GM21576 (cell line): ENCODE results near the gene SMG6.

ENCODE experiments used
- ATAC-seq: cut with Tn5 transposase; IDR thresholded peaks from one replicate; pipeline ENCODE4 v1.9.1; 2021; ENCODE audit warnings: mild to moderate bottlenecking, moderate library complexity; ENCODE audit not compliant: unreplicated experiment

The SMG6 gene

DNA sequence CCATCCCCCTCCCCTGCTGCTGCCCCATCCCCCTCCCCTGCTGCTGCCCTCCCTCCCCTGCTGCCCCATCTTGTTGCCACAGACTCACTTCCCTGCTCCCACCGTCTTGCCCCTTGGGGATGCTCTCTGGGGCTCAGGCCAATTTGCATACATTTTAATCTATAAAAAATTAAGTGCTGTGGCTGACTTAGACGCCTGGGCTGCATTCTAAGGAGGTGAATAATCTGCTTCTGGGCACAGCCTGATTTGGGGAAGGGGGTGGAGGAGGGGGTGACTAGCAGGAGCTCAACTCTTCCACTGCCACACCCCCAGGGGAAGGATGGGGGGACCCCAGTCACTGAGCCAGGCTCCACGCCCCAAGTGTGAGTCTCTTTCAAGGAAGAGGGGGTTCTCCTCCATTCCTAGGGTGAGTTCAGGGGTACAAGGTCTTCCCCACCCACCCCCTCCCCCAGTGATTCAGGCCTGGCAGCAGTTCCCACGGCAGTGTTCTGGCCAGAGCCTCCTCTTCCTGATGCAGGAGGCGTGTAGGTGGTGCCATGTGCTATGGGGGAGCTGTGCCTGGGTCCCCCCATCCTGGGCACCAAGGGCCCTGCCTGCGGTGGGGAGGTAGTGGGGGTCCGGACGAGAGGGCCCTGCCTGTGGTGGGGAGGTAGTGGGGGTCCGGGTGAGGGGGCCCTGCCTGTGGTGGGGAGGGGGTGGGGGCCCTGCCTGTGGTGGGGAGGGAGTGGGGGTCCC is 268.6 kb downstream of the SMG6 start:
- no peak for ATAC-seq

DNA sequence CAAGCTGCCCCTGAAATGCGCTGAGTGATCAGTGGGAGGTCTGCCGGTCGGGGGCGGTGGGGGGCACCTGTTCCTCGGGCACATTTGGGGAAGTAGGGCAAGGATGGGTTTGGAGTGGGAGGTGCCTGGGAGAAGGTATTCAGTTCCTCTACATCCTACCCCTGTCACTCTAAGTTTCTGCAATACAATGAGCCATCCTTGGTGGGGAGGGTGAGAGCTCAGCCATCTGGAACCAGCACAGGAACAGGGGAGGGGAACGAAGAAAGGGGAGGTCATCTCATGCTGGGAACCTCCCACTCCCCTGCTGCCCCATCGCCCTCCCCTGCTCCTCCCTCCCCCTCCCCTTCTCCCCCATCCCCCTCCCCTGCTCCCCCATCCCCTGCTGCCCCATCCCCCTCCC is 269.4 kb downstream of the SMG6 start:
- no peak for ATAC-seq

DNA sequence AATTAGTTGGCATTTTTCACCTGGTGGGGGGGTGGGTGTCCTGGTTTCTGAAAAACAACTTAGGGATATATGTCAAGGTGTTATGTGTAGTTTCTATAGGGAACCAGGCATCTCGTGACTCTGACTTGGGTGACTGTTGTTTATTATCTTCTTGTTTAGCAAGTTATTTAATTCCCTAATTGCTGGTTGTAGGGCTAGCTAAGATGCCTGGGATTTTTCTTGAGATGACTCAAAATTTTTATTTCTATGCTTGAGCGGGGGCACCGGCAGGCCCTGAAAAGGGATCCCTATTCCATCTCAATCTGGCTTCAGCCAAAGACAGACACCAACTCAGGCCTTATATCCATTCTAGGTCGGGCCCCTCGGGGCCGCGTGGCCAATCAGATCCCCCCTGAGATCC is 270.4 kb downstream of the SMG6 start:
- no peak for ATAC-seq

DNA sequence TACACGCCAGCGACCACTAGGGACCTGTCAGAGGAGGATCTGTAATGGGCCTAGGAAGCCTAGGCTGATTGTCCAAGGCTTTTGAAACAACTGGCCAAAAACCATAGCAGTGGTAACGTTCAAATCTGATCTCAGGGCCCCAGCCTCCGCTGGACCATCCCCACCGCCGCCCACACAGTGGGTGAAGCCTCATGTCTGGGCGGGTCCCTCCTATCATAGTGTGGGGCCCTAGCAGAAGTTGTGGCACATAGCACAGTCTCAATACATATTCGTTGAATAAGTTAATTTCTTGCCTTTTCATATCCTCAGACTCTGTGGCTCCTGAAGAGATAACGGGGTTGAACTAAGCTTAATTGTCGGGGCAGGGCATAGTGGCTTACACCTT is 272.8 kb downstream of the SMG6 start:
- ATAC-seq = no peak

DNA sequence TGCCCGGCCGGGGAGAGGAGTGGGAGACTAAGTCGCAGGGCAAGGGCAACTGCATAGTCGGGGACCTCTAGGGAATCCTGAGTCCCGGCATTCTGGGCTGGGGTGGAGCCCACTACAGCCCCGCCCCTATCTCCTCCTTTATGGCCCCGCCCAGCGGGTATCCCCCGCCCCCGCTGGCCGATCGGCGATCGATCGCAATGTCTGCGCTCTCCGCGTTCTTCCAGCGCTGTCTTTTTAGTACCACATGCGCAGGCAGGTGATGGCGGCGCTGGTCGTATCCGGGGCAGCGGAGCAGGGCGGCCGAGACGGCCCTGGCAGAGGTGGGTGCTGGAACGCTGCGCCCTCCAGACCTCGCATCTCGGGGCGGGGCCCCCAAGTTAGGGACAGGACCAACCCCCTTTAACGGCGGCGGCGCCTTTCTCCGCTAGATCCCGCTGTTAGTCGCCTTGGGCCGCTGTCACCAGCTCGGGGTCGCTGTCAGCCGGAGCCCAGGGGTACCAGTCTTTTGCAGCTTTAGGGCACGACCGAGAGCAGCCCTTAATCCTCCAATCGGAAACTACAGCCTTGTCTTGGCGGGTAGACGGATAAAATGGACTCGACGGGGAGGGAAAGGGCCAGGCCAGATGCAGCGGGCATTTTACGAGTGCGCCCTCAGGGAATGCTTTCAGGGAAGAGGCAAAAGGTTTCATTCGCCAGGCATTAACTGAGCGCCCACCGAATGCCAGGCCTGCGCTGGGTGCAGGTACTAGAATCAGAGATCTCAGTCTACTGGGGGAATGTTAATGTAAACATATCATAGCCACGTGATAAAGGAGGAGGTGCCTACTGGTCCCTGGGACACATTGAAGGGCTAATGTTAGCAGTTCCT is 273.4 kb downstream of the SMG6 start, which contains the start of gene DPH1:
TSS of gene DPH1 (plus strand) at position 243 of the 868 bp plus-strand sequence. CDS start at position 260, 17 bp downstream.
- ATAC-seq = peak; percentile 56

DNA sequence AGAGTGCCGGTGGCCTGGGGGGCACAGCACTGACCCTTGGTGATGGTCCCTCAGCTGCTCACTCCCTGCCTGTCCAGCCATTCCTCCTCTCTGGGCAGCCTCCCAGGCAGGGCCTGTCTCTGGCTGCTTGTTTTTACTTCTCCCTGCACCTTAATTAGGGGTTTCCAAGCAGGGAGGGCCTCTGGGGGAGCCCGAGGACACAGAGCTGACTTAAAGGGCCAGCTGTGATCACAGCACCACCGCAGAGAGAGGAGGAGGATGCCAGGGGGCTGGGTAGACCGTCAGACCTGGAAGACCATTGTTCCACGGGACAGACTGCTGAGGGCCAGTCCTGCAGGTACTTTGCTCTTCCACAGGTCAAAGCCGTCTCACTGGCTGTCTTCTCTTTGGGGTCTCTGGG is 274.8 kb downstream of the SMG6 start:
- ATAC-seq = no peak

DNA sequence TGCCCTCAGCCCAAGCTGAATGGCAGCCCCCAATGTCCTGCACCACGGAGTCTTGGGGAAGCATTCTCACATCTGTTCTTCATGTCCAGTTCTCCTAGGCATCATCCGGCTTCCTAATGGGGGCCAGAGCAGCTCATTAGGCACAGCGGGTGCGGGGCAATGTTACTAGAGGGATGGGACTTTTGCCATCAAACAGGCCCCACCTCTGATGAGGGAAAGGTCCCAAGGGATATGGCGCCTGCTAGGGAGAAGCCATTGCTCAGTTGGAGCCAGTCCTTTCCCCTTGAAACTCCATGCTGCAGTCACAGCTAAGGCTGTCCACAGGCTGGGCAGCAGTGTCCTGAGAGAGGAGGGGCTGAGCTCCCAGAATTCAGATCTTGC is 275.4 kb downstream of the SMG6 start:
- ATAC-seq = no peak

DNA sequence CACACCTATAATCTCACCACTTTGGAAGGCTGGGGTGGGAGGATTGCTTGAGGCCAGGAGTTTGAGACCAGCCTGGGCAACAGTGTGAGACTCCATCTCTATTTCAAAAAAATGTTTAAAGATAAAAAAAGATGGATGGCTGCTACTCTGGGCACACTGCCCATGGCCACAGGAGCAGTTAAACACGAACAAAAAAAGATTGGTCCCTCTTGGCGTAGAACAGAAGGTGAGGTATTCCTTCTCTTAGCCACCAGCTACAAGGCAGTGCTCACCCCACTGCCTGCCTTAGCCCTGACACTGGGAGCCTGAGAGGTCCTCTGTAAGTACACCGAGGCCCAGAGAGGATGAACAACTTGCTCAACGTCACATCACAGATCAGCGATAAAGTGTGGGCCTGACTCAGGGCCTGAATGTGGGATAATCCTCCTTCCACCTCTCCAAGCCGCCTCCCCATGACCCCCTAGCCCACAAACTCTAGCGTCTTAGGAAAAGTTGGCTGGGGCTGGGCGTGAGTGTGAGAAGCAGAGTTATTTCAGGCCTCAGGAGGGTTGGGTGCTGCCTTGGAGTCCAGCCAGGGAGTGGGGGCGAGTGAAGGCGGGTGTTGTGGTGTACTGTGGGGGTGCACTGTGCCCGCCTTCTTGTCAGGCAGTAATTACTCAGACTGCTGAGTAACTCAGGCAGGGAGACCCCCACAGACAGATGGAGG is 275.9 kb downstream of the SMG6 start:
- ATAC-seq = no peak

DNA sequence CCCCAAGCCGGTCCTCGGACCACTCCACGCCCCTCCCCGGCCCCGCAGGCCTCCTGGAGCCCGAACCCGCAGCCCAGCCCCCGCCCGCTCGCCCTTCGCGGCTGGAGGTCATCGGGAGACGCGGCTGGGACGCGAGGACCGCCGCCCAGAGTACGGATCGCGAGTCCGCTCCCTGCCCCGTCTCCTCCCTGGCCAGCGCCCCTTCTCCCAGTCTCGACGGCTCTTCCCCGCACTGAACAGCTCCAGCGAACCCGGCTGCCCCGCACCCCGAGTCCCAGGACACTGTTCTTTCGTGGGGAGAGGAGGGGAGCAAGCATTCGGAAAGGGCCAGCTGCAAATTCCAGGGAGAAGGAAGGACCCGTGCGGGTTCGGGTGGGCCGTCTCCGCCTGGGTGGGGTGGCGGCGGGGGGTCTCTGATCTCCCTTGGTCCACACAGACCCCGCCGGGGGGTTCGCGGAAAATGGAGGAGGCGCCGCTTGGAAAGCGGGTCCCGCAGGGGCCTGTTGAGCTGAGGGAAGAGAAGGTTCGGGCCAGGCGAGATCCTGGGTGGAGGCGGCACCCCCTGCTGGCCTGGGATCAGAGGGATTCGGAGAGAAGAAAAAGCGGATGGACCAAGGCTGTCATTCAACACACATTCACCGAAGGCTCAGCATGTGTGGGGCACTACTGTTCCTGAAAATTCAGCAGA is 277.8 kb downstream of the SMG6 start:
- ATAC-seq = no peak

DNA sequence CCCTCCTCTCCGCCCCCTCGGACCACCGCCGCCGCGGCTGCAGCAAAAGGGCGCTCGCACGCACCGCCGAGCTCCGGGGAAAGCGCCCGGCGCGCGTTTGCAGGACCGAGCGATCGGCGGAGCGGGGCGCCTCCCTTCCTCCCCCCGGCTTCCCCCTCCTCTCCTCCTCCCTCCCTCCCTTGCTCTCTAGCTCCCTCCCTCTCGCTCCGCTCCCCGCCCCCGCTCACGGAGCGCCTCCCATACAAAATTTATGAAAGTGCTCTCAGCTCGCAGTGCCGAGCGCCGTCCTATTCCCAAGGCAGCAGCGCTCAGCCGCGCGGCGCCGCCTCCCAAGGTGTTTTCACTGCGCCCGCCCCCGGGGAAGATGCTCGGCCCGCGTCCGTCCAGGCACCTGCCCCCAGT is 278.4 kb downstream of the SMG6 start, which contains the start of gene RTN4RL1:
TSS of gene RTN4RL1 (minus strand) at position 115 of the 402 bp plus-strand sequence. CDS start 469 bp downstream, outside the sequence.
- ATAC-seq = no peak

DNA sequence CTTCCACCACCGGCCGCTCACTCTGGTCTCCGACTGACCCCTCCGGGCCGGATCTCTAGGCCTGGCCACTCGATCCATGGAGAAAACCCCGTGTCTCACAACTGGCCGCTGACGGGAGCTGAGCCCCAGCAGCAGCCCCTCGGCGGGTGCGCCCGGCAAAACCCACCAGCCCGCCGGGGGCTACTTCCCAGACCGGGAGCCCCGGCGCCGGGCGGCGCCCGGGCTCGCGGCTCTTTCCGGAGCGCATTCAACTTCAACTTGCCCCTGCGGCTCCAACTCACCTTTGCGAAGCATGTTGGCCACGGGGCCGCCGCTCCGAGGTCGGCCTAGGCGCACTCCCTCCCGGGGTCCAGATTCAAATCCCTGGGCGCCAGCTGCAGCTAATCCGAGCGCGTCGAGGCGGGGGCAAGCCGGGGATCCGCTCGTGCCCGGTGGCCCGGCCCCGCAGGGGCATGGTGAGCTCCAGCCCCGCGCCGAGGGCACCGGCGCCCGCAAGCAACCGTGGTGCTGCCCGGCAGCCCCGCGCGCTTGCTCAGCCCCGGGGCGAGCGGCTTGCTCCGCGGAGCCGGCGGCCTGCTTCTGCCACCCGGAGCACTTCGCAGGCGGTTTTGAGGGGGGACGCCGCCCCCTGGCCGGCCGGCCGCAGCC is 278.9 kb downstream of the SMG6 start:
- ATAC-seq = no peak

DNA sequence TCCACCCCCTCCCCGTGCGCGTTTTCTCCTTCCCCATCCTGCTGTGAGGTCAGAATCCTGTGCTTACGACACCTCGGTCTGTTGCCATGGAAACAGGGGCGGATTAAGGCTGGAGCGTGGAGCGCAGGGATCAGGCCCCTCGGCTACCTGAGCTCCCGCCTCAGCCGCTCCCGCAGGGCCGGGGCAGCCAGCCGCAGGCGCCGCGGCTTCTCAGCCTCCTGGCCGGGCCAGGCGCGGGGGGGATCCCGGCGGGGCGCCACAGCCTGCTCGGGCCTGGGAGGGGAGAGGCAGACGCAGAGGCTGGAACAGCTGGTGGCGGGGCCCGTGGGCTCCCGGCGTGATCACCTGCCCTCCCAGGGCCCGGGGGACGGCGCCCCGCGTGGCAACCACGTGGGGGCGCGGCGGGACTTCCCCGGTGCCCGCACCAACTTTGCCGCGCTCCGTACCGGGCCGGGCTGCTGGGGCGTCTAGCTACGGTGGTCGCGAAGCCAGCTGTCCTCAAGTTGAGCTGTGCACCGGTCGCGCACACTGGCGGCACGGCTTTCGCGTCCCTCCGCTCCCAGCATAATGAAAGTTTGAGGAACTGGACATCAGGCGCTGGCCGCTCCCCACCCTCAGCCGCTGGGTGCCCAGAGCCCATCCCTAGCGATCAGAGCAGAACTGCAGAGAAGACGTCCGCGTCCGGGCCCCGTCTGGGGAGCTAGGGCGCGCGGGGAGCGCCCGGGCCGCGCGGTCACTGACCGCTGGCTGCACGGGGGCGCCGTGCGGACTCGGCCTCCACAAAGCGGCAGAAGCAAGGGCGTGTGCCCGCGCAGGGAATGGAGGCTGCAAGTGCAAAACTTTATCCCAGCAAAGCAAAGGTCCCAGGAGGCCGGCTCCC is 279.7 kb downstream of the SMG6 start:
- ATAC-seq = no peak

DNA sequence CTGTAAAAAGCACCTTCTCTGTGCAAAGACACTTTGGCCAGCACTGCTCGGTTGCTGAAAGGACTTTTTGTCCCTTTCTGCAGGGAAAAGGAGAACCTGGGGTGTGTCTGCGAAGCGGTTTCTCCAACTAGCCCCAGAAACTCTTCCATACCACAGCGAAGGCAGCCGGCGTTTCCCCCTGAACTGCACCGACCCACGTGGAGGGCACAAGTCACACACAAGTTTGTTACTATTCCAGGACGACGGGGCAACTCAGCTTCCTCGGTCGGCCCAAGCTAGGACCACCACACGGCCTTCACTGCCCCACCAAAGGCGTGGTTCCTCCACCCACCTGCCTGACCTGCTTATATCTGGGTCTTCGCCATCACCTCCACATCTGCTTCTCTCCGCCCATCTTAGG is 280.3 kb downstream of the SMG6 start:
- ATAC-seq = no peak

DNA sequence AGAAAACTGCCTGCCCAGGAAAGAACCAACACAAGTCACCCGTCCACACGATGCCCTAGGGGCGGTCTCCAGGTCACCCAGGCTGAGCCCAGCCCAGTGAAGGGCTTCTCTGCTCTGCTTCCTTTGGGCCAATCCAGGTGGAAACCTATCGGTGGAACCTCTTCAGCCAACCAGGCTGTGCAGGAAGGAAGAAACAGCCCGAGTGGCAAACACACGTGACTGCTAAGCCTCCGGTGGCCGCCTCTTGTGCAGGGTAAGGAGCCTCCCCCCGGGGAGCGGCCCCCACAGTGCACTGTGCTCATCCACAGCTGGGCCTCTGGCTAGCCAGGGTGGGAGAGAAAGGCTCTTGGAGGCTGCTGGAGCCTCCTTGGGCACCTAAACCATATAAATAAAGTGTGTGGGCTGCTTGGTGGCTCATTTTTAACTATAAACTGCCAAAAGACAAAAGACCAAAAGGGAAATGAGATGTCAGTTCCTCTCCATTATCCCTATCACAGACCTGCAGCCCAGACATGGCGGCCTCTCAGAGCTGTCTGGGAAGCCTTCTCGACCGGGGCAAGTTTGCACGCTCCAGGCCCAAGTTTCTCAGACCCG is 280.8 kb downstream of the SMG6 start:
- no peak for ATAC-seq

DNA sequence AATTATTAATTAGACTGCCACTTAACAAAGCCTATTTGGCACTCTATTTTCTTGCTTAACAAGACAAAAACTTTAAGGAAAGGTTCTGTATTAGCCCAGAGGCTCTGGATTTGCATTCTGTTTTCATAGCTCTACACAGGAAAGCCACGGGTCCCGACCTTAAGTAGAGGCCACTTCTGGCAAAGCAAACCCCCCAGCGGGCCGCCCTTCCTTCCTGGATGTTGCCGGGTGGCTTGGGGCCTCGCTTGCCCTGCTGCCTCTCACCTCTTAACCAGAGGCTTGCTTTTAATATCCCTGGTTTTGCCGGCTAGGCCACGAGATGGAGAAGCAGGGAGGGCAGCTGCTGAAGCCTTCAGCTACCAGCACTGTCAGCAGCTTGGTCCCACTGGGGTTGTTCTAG is 282.9 kb downstream of the SMG6 start:
- no peak for ATAC-seq

DNA sequence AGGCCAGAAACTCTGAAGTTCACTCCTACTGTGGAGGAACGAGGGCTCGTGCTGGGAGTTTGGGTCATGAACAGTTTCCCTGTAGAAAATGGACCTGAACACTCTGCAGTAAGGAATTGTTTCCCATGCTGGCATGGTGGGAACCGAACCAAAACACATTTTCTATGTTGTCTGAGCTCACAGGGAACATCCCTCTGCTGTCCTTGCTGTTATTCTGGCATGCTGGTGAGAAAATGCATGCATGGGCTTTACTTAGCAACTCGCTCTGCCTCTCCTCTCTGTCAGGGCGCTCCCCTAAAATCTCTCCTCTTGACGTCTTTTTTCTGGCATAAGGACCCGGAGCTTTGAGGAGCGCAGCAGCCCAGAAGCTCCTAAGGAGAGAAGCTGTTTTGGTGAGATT is 283.9 kb downstream of the SMG6 start:
- ATAC-seq = no peak

DNA sequence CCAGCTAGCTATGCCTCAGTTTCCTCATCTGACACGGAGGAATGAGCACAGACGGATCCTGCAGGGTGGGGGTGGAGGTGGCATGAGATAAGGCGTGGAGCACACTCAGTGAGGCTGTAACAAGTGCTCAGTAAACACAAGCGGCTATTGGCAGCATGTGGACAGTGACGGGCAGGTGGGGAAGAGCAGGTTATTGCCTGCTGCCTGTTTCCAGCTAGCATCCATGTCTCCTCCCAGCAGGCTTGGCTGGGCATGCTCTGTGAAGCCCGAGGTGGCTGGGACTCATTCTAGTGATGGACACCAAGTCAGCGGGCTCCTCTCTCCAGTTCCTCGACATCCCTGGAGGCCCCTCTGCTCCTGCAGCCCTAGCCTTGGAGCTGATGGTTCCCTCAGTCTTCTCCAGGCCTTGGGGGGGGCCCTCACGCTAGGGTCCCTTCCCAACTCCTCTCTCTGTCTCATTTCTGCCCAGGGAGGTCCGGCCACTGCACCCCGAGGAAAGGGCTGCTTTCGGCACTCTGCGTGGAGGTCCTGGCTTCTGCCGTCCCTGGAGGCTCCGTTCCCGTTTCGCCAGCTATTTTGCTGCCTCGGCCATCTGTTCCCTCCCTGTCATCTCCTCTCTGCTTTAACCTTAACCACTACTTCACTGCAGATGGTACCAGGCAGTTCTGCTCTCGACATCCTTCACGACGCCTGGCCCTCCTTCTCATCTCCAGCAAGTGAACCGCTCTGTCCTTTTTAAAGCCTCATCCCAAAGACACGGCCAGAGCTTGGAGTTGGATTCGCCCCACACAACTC is 284.7 kb downstream of the SMG6 start:
- ATAC-seq = no peak

DNA sequence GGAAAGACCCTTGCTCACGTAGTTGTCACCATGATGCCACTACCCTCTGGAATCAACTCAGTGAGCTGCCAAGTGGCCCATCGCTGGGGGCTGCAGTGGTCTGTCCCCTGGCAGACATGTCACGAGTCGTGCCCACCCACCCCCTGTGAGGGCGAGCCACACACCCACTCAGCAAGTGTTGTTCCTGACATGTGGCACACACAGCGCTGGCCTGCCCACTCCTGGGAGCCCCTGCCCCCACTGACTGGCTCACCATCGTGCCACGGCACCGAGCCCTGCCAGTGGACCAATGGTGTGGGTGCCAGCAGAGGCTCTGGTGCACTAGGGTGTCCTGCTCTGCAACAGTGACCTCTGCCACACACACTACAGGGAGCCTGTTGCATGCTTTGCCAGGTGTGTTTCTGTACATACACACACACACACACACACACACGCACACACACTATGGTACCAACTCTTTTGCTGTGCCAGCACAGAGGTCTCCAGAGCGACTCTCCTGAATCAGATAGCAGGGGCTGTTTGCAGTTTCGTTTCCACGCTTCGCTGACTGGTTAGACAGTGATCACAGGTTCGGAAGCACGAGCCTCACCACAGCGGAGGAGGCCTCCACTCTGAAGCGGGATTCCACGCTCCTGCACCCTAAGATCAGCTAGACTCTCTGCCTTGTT is 286.2 kb downstream of the SMG6 start:
- ATAC-seq = no peak
